HG03571 (cell line): ENCODE measurements around the gene PRICKLE3.

Source experiments
- ATAC-seq: cut with Tn5 transposase; IDR thresholded peaks from one replicate; pipeline ENCODE4 v1.9.1; 2021; ENCODE audit not compliant: unreplicated experiment

PRICKLE3 gene

DNA sequence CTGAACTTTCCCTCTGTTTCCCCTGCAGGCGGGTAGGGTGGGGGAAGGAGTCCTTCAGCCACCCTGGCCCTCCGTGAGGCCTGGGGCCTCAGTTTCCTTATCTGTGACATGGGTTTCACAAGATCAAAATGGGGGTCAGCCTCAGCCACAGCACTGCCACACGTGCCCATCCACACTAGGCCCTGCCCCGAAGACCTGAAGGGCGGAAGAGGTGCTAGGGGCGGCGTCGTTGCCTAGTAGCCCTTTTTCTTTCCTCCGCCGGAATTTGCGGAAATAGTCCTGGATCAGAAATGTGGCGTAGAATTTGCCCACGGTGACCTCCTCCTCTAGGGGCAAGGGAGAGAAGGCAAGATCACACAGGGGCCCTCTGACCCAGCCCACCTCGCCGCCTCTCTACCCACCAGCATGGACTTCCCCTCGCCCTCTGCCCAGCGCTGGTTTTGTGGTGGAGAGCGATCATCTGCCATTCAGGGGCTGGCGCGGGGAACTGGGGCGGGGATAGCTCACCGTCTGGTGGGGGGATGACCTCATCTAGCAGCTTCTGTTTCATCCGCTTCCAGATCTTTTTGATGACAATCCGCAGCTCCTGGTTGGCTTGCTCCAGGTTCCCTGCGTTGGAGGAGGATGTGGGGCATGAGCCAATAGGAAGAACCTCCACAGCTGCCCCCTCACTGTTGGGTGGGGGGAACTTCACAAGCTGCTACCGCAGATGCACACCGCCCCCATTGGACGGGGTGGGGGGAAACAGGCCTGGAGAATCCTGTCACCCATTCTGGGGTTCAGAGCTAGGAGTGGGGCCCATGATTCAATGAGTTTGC lies 23.5 kb upstream of the PRICKLE3 start:
- no peak for ATAC-seq

DNA sequence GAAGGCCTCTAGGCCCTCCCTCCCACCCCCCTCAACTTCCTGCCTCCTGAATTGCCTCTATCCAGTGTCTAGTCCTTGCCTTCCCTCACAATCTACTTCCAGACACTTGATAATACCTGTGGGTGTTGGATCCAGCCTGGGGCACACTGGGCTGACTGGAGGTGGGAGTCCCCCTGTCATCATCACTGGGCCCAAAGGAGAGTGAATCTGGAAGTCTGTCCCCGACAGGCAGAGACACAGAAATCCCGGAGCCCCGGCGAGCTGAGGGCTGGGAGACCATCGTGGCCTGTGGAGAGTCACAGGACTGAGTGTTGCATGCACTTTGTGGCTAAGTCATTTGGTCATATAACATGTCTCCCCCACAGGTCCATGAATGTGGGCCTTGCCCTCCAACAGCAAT lies 22.2 kb upstream of the PRICKLE3 start:
- no peak for ATAC-seq

DNA sequence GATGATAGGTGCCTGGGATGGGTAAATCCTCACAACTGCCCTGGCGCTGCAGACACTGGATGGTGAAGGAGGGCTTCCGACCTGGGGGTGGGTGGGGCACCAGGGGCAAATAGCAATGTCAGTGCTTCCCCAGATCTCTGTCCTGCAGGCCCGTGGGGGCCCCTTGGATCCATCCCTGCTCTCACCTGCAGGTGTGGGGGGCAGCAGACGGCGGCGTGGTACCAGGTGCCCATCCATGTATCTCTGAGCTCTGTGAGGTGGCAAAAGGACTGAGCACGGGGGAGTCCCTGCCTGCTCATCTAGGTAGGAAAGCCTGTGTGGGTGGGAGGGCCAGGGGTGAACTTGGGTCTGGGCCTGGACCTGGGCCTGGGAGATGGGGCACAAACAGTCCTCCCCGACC lies 20.4 kb upstream of the PRICKLE3 start:
- no peak for ATAC-seq

DNA sequence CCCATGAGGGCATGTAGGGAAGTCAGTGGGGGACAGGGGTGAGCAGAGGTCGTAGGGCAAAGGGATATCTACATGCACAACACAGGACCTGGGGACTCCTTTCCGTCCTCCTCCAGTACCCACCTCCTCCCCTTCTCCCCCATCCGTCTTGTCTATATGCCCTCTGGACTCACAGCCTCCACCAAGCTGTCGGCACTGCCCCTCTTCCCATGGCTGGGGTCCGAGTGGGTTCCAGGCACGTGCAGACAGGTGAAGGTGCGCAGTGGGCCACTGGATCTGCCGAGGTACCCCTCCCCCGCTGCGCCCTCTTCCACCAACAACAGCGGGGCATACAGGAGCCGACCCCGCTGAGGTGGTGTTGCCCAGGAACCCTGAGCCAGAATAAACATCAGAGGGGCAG lies 19.3 kb upstream of the PRICKLE3 start:
- ATAC-seq = no peak

DNA sequence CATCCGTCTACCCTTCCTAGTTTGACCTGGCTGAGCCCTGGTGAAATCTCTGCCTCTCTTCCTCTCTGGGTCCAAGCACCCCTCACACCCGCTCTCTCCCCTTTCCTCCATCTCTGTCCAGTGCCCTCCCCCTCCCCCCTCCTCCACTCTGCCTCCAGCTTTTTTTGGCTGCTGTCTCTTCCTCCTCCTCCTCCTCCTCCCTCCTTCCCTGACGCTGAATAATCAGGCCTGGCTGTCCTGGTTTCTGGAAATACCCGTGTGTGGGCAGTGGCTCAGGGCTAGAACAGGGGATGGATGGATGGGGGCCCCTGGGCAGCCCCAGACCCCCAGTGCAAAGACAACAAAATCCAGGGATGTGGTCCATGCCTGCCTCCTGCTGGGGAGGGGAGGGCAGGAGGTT lies 18.5 kb upstream of the PRICKLE3 start:
- ATAC-seq = no peak

DNA sequence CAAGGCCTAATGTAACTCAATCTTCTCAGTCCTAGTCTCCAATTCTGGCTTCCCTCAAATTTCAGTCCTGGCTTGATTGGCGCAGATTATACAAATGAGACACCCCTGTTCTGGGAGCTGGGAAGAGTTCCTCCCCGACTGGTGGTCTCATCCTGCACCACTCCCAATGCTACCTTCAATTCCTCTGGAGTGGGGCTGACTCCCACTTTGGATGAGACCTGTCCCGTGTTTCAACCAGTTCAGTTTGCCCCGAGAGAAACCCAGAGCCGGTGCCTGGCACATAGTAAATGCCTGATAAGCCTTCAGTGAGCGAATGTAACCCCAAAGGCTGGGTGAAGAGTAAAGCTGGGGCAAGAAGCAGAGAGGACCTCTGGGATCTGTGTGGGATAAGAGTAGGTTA lies 17.8 kb upstream of the PRICKLE3 start:
- no peak for ATAC-seq

DNA sequence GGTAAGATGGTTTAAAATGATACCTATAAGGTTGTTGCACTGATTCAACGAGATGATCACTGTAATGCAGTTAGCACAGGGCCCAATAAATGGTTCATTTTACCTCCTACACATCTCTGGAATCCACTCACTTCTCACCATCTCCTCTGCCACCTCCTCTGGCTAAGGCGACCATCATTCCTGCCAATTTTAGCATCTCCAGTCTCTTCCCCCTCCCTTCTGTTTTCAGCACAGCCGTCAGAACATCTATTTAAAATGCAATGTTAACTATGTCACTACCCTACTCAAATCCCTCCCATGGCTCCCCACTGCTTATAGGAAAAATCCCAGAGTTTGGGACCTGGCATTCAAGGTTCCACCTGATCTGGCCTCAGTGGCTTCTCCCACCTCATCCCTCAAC lies 17.4 kb upstream of the PRICKLE3 start:
- no peak for ATAC-seq

DNA sequence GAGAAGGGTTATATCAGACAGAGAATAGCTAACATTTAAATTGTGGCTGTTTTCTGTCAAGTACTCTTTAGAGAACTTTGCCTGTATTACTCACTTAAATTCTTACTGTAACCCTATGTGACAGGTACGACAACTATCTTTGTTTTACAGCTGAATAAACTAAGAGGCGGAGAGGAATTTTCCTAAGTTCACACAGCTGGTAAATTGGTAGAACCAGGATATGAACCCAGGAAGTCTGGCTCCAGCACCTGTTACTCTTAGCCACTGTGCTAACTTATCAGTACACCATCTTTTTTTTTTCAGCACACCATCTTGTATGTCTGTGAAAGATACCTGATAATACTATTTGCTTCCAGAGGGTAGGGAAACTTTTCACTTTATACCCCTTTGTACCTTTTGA lies 15.8 kb upstream of the PRICKLE3 start:
- no peak for ATAC-seq

DNA sequence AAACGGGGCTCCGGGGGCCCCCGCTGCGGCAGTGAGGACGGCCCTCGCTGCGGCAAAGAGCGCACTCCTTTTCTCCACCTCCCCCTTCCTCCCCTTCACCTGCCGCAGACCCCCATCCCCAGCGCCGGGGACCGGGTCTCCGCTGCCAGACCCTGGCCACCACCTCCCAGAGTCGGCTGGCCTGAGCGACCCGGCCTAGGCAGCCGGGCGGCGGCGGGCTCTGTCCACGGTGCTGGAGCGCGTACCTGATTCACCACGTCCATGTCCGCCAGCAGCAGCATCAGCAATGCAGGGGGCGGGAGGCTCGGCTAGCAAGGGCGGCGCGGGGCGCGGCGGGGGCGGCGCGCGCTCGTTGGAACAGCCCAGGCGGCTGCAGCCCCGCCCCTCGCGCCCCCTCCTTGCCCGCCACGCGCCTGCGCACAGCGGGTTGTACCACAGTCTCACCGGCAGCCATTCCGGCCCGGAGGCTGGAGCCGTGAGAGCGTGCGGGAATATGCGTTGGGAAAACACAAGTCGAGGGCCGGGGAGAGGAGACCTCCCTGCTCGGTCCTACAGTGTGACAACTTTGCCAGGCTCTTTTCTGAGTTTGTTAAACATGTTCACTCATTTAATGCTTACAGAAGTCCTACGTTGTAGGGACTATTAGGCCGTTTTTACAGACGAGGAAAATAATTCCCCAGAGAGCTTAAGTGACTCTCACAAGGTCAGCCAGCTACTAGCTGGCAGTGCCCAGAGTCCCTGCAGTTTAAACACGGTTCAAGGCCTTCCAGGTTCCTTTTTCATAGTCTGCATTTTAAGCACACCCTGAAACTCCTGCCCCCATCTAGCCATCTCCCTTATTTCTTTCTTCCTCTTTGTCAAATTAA lies 14.0 kb upstream of the PRICKLE3 start, which contains the start of gene SYP:
TSS of gene SYP (minus strand) at position 288 of the 866 bp plus-strand sequence. CDS start at position 281, 7 bp downstream.
- peak; percentile 90 for ATAC-seq

DNA sequence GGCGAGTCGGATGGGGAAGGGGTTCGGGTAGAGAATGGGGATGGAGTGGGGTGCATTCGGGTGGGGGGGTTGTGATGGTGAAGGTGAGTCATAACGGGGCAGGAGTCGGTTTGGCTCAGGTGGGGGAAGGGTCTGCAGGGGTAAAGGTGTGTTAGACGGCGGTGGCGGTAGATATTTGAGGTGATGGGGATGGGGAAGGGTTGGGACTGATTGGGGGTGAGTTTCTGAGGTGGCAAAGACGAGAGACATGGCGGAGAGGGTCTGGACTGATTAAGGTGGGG lies 13.1 kb upstream of the PRICKLE3 start:
- ATAC-seq = no peak

DNA sequence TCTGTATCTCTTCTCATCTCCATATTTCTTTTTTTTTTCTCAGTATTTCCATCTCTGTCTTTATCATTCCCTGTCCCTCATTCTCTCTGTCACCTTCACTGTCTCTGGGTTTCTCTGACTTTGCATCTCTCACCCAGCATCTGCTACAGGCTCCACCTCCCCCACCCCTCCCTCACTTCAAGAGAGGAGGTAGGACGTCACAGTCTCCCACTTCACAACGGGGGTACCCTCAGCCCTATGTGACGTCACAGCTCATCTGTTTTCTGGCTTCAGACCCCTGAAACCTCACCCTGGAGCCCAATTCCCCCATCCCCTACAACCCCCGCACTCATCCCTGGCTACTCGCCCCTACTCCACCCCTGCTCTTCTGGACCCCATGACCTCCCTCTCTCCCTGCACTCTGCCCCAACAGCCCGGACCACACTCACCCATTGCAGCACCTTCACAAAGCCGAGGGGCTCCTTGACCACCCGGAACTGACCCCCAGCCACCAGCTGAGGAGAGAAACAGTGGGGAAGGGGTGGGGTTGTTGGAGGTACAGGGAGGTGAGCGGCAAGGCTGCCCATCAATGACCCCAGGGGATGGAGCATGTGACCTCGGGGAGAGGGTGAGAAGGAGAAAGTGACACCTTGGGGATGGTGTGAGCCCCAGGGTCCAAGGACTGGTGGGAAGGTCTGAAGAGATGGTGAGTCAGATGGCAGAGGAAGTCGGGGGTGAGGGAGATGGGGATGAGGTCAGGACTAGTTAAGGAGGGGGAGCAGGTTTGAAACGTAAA lies 12.6 kb upstream of the PRICKLE3 start:
- ATAC-seq = no peak

DNA sequence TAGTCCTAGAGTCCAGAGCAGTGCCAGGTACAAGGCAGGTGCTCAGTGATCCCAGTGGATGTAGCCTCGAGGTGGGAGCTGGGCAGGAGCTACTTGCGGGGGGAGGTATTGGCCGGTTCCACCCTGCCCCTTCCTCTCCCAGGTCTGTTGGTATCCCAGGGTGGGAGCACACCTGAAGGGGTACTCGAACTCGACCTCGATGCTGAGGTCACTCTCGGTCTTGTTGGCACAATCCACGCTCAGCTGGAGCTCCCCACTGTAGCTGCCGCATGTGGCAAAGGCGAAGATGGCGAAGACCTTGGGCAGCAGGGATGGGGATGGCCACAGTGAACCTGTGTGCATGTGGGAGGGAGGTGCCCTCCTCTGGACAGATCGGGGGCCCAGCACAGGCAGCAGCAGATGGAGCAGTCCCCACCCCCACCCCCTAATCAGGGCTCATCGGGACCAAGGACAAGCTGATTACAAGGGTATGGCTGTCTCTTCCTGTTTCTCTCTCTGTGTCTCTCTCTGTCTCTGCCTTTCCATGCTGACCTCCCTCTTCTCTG lies 11.4 kb upstream of the PRICKLE3 start:
- ATAC-seq = no peak

DNA sequence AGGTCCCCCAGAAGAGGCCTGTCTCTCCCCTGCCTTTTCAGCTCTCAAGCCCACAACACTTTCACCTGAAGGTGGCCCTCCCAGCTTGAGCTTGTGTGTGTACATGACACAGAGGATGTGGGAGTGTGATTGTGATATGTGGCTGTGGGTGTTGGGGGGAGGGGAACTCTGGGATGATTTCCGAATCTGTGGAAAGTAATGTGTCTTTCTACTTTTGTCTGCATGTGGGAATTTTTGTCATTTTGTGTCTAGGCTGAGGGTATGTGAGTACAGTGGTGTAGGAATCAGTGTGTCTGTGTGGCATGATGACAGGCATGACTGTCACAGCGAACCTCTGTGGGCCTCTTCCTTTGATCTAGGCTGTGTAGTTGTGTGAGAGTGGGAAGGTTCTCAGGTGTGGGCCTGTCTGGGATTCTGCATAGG lies 7.4 kb upstream of the PRICKLE3 start:
- no peak for ATAC-seq

DNA sequence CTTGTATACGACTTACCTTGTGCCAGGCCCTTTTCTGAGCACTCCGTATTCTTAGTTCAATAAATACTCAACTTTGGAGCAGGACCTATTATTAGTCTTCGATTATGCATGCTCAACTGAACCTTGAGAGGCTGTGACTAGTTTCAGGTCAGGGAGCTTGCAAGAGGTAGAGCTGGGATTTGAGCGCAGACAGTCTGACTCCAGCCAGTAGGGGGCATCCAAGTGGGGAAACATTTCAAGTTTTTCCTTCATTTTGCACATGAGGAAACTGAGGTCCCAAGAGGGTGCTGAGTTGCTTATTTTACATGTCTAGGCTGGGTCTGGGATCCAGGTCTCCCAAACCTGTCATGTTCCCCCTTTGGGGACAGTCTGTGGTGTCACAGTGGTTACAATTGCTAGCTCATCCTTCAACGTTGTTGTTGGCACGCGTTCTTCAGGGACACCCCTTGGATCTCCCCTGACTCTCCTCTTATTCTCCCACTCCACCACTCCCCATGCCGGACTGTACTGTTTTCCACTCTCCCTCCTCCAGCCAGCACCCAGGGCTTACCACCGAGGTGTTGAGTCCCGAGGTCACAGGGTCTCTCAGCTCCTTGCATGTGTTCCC lies 6.7 kb upstream of the PRICKLE3 start:
- no peak for ATAC-seq

DNA sequence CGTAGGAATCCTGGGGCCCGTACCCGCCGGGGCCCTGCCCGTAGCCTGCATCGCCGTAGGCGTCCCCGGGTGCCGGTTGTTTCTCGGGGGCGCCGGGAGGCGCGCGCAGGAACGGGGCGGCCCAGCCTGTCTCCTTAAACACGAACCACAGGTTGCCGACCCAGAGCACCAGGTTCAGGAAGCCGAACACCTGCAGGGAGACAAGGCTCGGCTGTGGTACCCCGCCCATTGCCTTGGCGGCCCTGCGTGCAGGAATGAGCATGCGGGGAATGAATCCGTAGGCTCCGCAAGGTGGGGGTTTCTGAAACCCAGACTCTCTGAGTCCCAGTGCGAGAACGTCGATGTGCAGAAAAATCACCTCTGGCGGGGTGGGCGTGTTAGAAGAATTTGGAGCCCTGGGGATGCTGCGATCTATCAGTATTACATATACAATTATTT lies 5.4 kb upstream of the PRICKLE3 start:
- no peak for ATAC-seq

DNA sequence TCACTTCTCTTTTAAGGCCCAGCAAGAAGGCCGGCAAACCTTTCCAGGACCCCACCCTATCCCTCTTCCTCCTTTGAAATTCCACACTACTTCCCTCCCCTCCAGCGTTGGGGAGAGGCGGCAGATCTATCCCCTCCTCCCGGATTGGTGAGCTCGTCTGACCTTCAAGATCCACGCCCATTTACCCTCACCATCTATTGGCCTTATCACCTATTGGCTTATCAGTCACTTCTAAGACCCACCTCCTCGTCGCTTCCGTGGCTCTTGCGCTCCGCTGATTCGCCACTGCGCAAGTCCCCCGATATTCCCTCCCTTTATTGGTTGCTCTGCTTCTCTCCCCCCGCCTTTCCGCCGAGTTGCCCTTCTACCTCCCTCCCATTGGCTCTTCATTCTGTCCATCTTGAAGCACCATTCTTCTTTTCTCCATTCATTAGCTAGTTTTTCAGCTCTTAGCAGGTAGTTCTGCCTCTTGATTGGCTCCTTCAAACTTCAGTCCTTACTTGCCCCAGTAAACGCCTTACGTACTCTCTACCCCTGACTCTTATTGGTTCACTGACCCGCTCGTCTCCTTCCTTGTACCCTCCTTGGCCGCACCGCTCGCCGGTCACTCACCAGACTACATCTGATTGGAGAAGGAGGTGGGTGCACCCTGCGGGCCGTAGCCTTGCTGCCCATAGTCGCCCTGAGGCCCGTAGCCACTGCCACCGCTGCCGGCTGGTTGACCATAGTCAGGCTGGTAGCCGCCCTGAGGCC lies 4.8 kb upstream of the PRICKLE3 start:
- ATAC-seq = peak; percentile 82

DNA sequence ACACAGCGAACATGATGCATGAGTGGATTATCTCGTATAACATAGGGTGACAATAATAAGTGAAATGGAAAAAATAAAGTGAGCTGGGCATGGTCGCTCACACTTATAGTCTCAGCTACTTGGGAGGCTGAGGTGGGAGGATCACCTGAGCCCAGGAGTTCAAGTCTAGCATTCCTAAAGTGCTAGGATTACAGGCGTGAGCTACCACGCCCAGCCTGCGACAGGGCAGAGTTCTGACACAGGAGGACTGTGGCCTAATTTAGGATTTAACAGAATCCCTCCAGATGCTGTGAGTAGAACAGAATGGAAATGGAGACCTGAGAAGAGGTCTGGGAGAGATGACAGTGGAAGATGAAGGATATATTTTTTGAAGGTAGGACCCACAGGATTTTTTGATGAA lies 3.4 kb upstream of the PRICKLE3 start:
- ATAC-seq = no peak

DNA sequence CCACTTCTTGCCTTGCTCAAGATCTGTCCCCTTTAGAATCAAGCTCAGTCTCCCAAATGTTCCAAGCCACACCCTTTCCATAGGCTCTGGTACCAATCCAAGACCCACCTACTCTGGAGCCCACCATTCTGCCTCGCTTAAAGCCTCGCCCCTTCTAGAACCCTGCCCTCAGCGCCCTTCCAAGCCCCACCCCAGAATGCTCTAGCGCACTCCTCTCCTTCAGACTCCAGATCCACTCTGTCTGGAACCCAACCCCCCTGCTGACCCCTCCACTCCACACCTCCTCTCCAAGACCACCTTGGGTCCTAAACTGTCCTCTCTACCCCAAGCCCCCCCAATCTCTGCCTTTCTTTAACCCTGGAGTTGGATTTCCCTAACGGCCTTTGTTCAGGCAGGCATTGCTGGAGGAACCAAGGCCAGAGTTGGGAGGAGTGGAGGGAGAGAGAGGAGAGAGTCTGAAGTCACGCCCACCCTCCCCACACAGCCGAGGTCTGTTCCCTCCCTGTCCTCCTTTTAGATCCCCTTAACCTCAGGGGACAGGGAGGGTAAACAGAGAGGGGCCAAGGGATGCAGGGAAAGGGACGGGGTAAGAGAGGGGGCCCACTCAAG lies 2.4 kb upstream of the PRICKLE3 start:
- no peak for ATAC-seq

DNA sequence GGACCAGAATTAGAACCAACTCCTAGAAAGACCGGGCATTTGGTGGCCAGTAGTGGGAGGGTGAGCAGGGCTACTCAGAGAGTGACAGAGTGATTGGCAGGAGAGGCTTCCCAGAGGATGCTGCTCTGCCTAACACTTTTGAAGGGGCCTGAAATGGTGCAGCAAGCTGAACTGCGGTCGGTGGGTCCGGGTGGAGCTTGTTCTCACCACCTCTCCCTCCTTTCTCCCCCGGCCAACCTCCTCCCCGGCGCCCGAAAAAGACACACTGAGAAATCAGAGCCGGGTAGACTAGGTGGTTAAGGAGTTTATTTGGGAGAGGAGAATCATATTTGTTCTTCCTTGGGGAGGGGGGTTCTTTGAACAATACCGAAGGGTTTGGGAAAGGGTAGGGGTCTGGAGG lies 1.4 kb upstream of the PRICKLE3 start:
- no peak for ATAC-seq

DNA sequence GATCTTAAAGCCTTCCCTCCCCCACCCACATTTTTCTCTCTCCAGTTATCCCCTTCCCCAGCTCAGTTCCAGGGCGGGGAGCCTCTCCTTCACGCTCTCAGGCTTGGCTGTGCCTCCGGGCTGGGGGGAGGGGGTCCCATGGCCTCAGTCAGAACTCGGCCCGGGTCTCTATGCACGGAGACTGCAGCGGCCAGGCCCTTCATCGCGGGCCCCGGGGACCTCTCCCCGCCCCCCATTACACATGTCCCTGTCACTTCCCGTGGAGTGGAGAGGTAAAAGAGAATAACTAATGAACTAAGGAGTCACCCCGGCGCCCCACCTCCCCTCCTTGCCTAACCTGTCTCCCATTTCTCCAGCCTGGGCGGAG lies 838 bp upstream of the PRICKLE3 start:
- ATAC-seq = no peak
